K562 (cell line): Measurements from ENCODE around the gene CYP11A1. TPM values are rescaled to one million over a fixed set of nuclear protein-coding genes. Genes with fewer than 3 reads are reported as not detected.

Source experiments
- ATAC-seq: fragments of 200-7000 bp; cut with Tn5 transposase; 3 replicates; pipeline ENCODE4 v1.9.1; 2020; ENCODE audit warnings: moderate library complexity
- BruUV-seq: library from RNA; stranded (reverse); fragments of 400-500 nt; replicated peaks from 2 replicates; lab custom pipeline; 2021; lab: Mats Ljungman, UMichigan
- CTCF ChIA-PET: fragments of 300-600 bp; formaldehyde crosslinking; extraction: SDS; loops from one replicate; lab custom pipeline; 2021; ENCODE audit warnings: low intra/inter-chr PET ratio; lab: Yijun Ruan, JAX
- POLR2A ChIA-PET: fragments of 300-600, 350-650 bp; sonication (Branson Sonifier 250); formaldehyde crosslinking; extraction: SDS; loops from one replicate; lab custom pipeline; 2021; ENCODE audit warnings: antibody characterized with exemption, inconsistent platforms; lab: Yijun Ruan, JAX
- DNase-seq, 4 experiments: peaks; one replicate each; pipeline versions ENCODE4 v3.0.0 to v3.0.0-alpha.2; 2011 to 2018; ENCODE audit warnings: low spot score in 3 of 4, mixed read lengths in 3 of 4; ENCODE audit errors: extremely low read depth in 1 of 4
- FAIRE-seq: peaks from 2 replicates; lab custom pipeline; 2011; peaks lifted over from hg19 to GRCh38; lab: Jason Lieb, UNC
- H2AFZ ChIP-seq: 2 replicates; pipeline ENCODE4 v1.6.0; 2011; ENCODE audit warnings: low read depth, low read length, control low read depth, inconsistent platforms
- H3K27ac ChIP-seq: fragments of 200-600 bp; 3 replicates; pipeline ENCODE4 v1.8.0; 2011; ENCODE audit warnings: low read depth, mild to moderate bottlenecking, control low read depth, inconsistent platforms, low read length, moderate library complexity, mixed read lengths; ENCODE audit errors: extremely low read depth
- H3K27me3 ChIP-seq, 2 experiments: fragments of 300-600 bp in 1 of 2; 2 replicates in 1 of 2; 3 replicates in 1 of 2; pipeline versions ENCODE4 v1.6.0 to v1.8.0; 2011; ENCODE audit warnings: inconsistent platforms in 2 of 2, low read length in 2 of 2, mild to moderate bottlenecking in 1 of 2, mixed read lengths in 1 of 2, moderate library complexity in 1 of 2; ENCODE audit not compliant: control insufficient read depth in 2 of 2, insufficient read depth in 2 of 2
- H3K36me3 ChIP-seq: fragments of 300-600 bp; 3 replicates; pipeline ENCODE4 v1.8.0; 2011; ENCODE audit warnings: mild to moderate bottlenecking, low read length, inconsistent platforms; ENCODE audit not compliant: control insufficient read depth, insufficient read depth
- H3K4me1 ChIP-seq, 2 experiments: fragments of 200-600 bp in 1 of 2; replicated peaks in 1 of 2; 2 replicates in 1 of 2; 3 replicates in 1 of 2; pipeline versions ENCODE4 v1.5.1 to v1.8.0; 2011; ENCODE audit warnings: inconsistent platforms in 2 of 2, low read length in 2 of 2, mild to moderate bottlenecking in 1 of 2, mixed read lengths in 1 of 2, moderate library complexity in 1 of 2; ENCODE audit not compliant: control insufficient read depth in 2 of 2, insufficient read depth in 2 of 2
- H3K4me2 ChIP-seq: 2 replicates; pipeline ENCODE4 v1.6.1; 2011; ENCODE audit warnings: low read length, control low read depth, inconsistent platforms, mixed read lengths; ENCODE audit not compliant: insufficient read depth
- H3K4me3 ChIP-seq: fragments of 200-600 bp; sonication (generic), shearing (Covaris generic); 2 replicates; pipeline ENCODE4 v1.5.1; 2016; ENCODE audit warnings: control low read depth, inconsistent platforms
- H3K79me2 ChIP-seq: fragments of 200-600 bp; 3 replicates; pipeline ENCODE4 v1.8.0; 2011; ENCODE audit warnings: low read length, inconsistent platforms; ENCODE audit not compliant: control insufficient read depth, insufficient read depth
- H3K9ac ChIP-seq, 2 experiments: 2 replicates each; pipeline versions ENCODE4 v1.6.0 to v1.6.1; 2011; ENCODE audit warnings: low read depth in 2 of 2, low read length in 2 of 2, control low read depth in 1 of 2, inconsistent platforms in 1 of 2, mild to moderate bottlenecking in 1 of 2, mixed read lengths in 1 of 2; ENCODE audit not compliant: insufficient read depth in 1 of 2
- H3K9me1 ChIP-seq: one replicate; pipeline ENCODE4 v1.6.0; 2011; ENCODE audit warnings: inconsistent platforms, mild to moderate bottlenecking, low read length, moderate library complexity; ENCODE audit not compliant: control insufficient read depth, insufficient read depth
- H3K9me3 ChIP-seq: replicated peaks from 2 replicates; pipeline ENCODE4 v1.5.1; 2011; ENCODE audit warnings: low read depth, low read length, inconsistent platforms; ENCODE audit not compliant: control insufficient read depth, insufficient read depth
- H4K20me1 ChIP-seq: replicated peaks from 2 replicates; pipeline ENCODE4 v1.6.1; 2011; ENCODE audit warnings: low read length, inconsistent platforms, mixed read lengths; ENCODE audit not compliant: control insufficient read depth, insufficient read depth
- CHD7 ChIP-seq: fragments of 200-600 bp; sonication (generic); IDR thresholded peaks from one replicate; pipeline ENCODE4 v1.6.1; 2012; ENCODE audit warnings: mild to moderate bottlenecking, low read depth, low read length, inconsistent platforms
- EGR1 ChIP-seq: fragments of 450-650 bp; conservative IDR thresholded peaks from 2 replicates; pipeline ENCODE4 v1.6.1; 2017; ENCODE audit warnings: mild to moderate bottlenecking
- KAT8 ChIP-seq: fragments of 450-650 bp; IDR thresholded peaks from 2 replicates; pipeline ENCODE4 v1.6.1; 2016; ENCODE audit warnings: low read depth, mild to moderate bottlenecking
- LCOR ChIP-seq: sonication (generic); formaldehyde crosslinking; IDR thresholded peaks from 2 replicates; pipeline ENCODE4 v1.8.0; 2022; ENCODE audit warnings: mild to moderate bottlenecking, missing genetic modification reagents
- PBX2 ChIP-seq, 2 experiments: IDR thresholded peaks in 1 of 2; conservative IDR thresholded peaks in 1 of 2; 2 replicates each; pipeline ENCODE4 v1.6.1; 2016; ENCODE audit warnings: low read depth in 2 of 2, mild to moderate bottlenecking in 1 of 2, missing compliant biosample characterization in 1 of 2, missing genetic modification characterization in 1 of 2, moderate library complexity in 1 of 2
- POLR3G ChIP-seq: IDR thresholded peaks from 2 replicates; pipeline ENCODE4 v1.6.1; 2011; ENCODE audit not compliant: insufficient read length, insufficient replicate concordance; ENCODE audit errors: extremely low read depth
- ZNF79 ChIP-seq: fragments of 250-450 bp; sonication (Bioruptor Pico); IDR thresholded peaks from 2 replicates; pipeline ENCODE4 v1.4.0; 2020; ENCODE audit warnings: low read depth, mild to moderate bottlenecking, moderate library complexity
- WGBS: fragments of 100-300 bp; shearing (Covaris generic); methylation state at CpG from one replicate; pipeline ENCODE4 v1.1.6; 2016; ENCODE audit warnings: low coverage, mixed read lengths; ENCODE audit not compliant: insufficient coverage; ENCODE audit errors: missing lambda C conversion rate; 5-methylcytosine and 5-hydroxymethylcytosine counted together
- in situ Hi-C: fragments of 300-500 bp; cut with MboI; formaldehyde crosslinking; loops from 4 replicates; pipeline ENCODE4 v1.15.0; 2018; ENCODE audit warnings: inconsistent platforms, mixed read lengths
- intact Hi-C: fragments of 100-400 bp; cut with micrococcal nuclease; formaldehyde crosslinking; loops from 2 replicates; pipeline ENCODE4 v1.14.2; 2022
- polyA plus RNA-seq, 8 experiments: library from polyadenylated mRNA; depleted of rRNA in 4 of 8; stranded (reverse) in 5 of 8; unstranded in 3 of 8; fragments of >200 nt; fragmentation: Nextera tagmentation in 2 of 8; fragmentation: Illumina TruSeq in 1 of 8; extraction: Ambion mirVana in 2 of 8; extraction: Trizol in 1 of 8; gene quantifications; 2 replicates each; pipeline versions ENCODE4 v1.2.1 to v1.2.3, GENCODE V29; 2011 to 2014; ENCODE audit warnings: inconsistent platforms in 1 of 8, missing spikeins in 1 of 8
- total RNA-seq, 7 experiments: library from RNA; depleted of rRNA in 6 of 7; stranded (reverse); fragments of >200 nt in 6 of 7; fragmentation: Illumina TruSeq in 2 of 7; extraction: Trizol in 2 of 7; gene quantifications; 2 replicates each; pipeline versions ENCODE4 v1.2.1 to v1.2.3, GENCODE V29; 2011 to 2021; ENCODE audit warnings: low replicate concordance in 1 of 7

The CYP11A1 gene
- total and polyA plus RNA-seq, 9 of the 15 experiments (the other 6 are each of a cell fraction or from before 2014, with no cell fraction given), result 0.06 to 0.24 (median 0.10) TPM; not detected in 4

GRCh38 chr15:74403588-74403919 is 36.1 kb upstream of the CYP11A1 start:
- peaks cover 58 to 65% of the 10 kb centered on the region in 2 experiments for H3K4me1 ChIP-seq
- POLR2A ChIA-PET, result interaction anchor here (0.6 to 1.2 kb wide), 4 partner anchors 23 to 38 kb away, joined by 3 to 4 read pairs (median 4); partner anchors contain the start of gene SEMA7A
- FAIRE-seq (no peak), ATAC-seq (no peak), DNase-seq (no peak)
- H3K27ac ChIP-seq, result no peak overlapping the region
- H3K79me2 ChIP-seq, result no peaks in the 10 kb centered on the region
- H3K9me3 ChIP-seq, result no peaks in the 10 kb centered on the region
- H3K9ac ChIP-seq, result peak overlapping the region in 1 of 2 experiments; percentile 78; a peak in 2 of 4 replicates
- WGBS, result 56% methylated on average over 10 of the region's 10 CpGs
- BruUV-seq, result no TSS peak
- H3K9me1 ChIP-seq, result no peaks in the 10 kb centered on the region
- no peak overlapping the region; the same call in 1 of the 2 replicates for H3K4me2 ChIP-seq
- no peaks in the 10 kb centered on the region for H4K20me1 ChIP-seq
- peak overlapping the region; percentile 34 for H2AFZ ChIP-seq
- in situ Hi-C loops (no loop called here), intact Hi-C loops (no loop called here)
- CTCF ChIA-PET, result no interaction called here
- H3K36me3 ChIP-seq, result no peaks in the 10 kb centered on the region
- H3K4me3 ChIP-seq, result no peak overlapping the region
- no peaks in the 10 kb centered on the region for H3K27me3 ChIP-seq
- TF ChIP-seq KAT8 (no peak), PBX2 (CRISPR knock-in tag; IDR thresholded peaks at IDR 0.05; ENCODE audit: low read depth) (no peak), PBX2 (tag; conservative IDR thresholded peaks at IDR 0.05; ENCODE audit: low read depth) (no peak), LCOR (CRISPR knock-in tag) (no peak), EGR1 (no peak), POLR3G (no peak), ZNF79 (no peak), CHD7 (no peak)
